Ascending aorta (tissue), 2 donors: ENCODE measurements around the gene KDF1. TPM values are rescaled to one million over a fixed set of nuclear protein-coding genes. Genes with fewer than 3 reads are reported as not detected.
"Not testable (repeated sequence)": the region's sequence is repeated elsewhere in the genome, so short reads cannot be mapped to it uniquely, and the experiment has no call there.

Experiments used
- DNase-seq, 2 donors: peaks; one replicate each; pipeline ENCODE4 v3.0.0-alpha.2; 2019; ENCODE audit warnings: low spot score in 2 of 2
- H3K27ac ChIP-seq, 2 donors: fragments of 200-600 bp; sonication (generic); one replicate each; pipeline ENCODE4 v1.5.1; 2016 to 2017; ENCODE audit warnings: mild to moderate bottlenecking in 1 of 2
- H3K27me3 ChIP-seq: fragments of 200-600 bp; sonication (generic); one replicate; pipeline ENCODE4 v1.5.1; 2017
- H3K36me3 ChIP-seq, 2 donors: fragments of 200-600 bp; sonication (generic); one replicate each; pipeline ENCODE4 v1.5.1; 2016
- H3K4me1 ChIP-seq, 2 donors: fragments of 200-600 bp; sonication (generic); one replicate each; pipeline ENCODE4 v1.5.1; 2016 to 2017; ENCODE audit warnings: mild to moderate bottlenecking in 1 of 2
- H3K4me3 ChIP-seq, 2 donors: fragments of 200-600 bp; sonication (generic); one replicate each; pipeline ENCODE4 v1.5.1; 2016 to 2017; ENCODE audit warnings: mild to moderate bottlenecking in 1 of 2
- H3K9me3 ChIP-seq, 2 donors: fragments of 200-600 bp; sonication (generic); one replicate each; pipeline ENCODE4 v1.5.1; 2016
- CTCF ChIP-seq, 3 experiments: fragments of 200-600 bp in 2 of 3; fragments of 450-650 bp in 1 of 3; sonication (generic) in 2 of 3; IDR thresholded peaks; one replicate each; pipeline ENCODE4 v1.5.1; 2016 to 2019; ENCODE audit warnings: antibody characterized with exemption in 3 of 3, mild to moderate bottlenecking in 1 of 3, moderate library complexity in 1 of 3
- intact Hi-C: fragments of 100-400 bp; cut with DNase I; formaldehyde crosslinking; loops from one replicate; pipeline ENCODE4 v1.15.1; 2023
- total RNA-seq: library from RNA; depleted of rRNA; stranded (reverse); fragments of >200 nt; gene quantifications from one replicate; pipeline ENCODE4 v1.1.0, GENCODE V29; 2016

Gene KDF1
- total RNA-seq, 1 donor from 2014 or later = not detected

- H3K36me3 ChIP-seq = no peaks in the 10 kb centered on the region
- H3K4me3 ChIP-seq = peak overlapping the region; percentile 92 to 99
- H3K27me3 ChIP-seq = no peaks in the 10 kb centered on the region
- no peak for DNase-seq
- peak overlapping the region; percentile 57 to 73 for H3K27ac ChIP-seq
- intact Hi-C loops = loop anchor here (5.0 kb wide), 3 partner anchors 73 to 1892 kb away; partner anchors contain the start of genes NUDC and WDTC1
- no peak for TF ChIP-seq CTCF (IDR thresholded peaks at IDR 0.05)
- H3K9me3 ChIP-seq = no peaks in the 10 kb centered on the region
- peaks cover 21 to 36% of the 10 kb centered on the region in 2 donors for H3K4me1 ChIP-seq
Observed at GRCh38 chr1:26994787-26995517, 34.7 kb upstream of the KDF1 start.

- no peak for TF ChIP-seq CTCF (IDR thresholded peaks at IDR 0.05)
- no peak for DNase-seq
- peak overlapping the region; percentile 92 to 99 for H3K4me3 ChIP-seq
- H3K9me3 ChIP-seq = no peaks in the 10 kb centered on the region
- intact Hi-C loops = loop anchor here (5.0 kb wide), 2 partner anchors 72 to 1893 kb away; partner anchors contain the start of gene NUDC
- H3K27ac ChIP-seq = peak overlapping the region; percentile 73
- peaks cover 21 to 30% of the 10 kb centered on the region in 2 donors for H3K4me1 ChIP-seq
- no peaks in the 10 kb centered on the region for H3K36me3 ChIP-seq
- H3K27me3 ChIP-seq = no peaks in the 10 kb centered on the region
Observed at GRCh38 chr1:26994020-26994786, 33.9 kb upstream of the KDF1 start.

GRCh38 chr1:26993237-26994019 lies 33.2 kb upstream of the KDF1 start, which contains the start of gene TRNP1:
Gene TRNP1 (plus strand): TSS chr1:26993692. CDS start chr1:26993787, 95 bp downstream.
- intact Hi-C loops = loop anchor here (5.0 kb wide), 2 partner anchors 71 to 1894 kb away; partner anchors contain the start of gene NUDC

GRCh38 chr1:26991310-26992116 lies 31.2 kb upstream of the KDF1 start:
- no peak overlapping the region for H3K27ac ChIP-seq
- H3K9me3 ChIP-seq = no peaks in the 10 kb centered on the region
- no peak overlapping the region for H3K4me3 ChIP-seq
- intact Hi-C loops = loop anchor here (5.0 kb wide), 2 partner anchors 69 to 1896 kb away; partner anchors contain the start of gene NUDC
- H3K27me3 ChIP-seq = no peaks in the 10 kb centered on the region
- no peaks in the 10 kb centered on the region for H3K36me3 ChIP-seq
- no peak for TF ChIP-seq CTCF (IDR thresholded peaks at IDR 0.05)
- H3K4me1 ChIP-seq = peaks cover 12% of the 10 kb centered on the region in 2 donors
- no peak for DNase-seq

More at GRCh38 chr1:26993237-26994019, 33.2 kb upstream of the KDF1 start, which contains the start of gene TRNP1:
- Histone ChIP-seq H3K9me3 (no peaks in the 10 kb centered on the region), H3K4me3 (peak within 1 kb of the TSS; percentile 92 to 99), H3K27ac (peak within 1 kb of the TSS; percentile 73), H3K27me3 (no peaks in the 10 kb centered on the region), H3K4me1 (peaks cover 14 to 23% of the 10 kb centered on the region in 2 donors), H3K36me3 (no peaks in the 10 kb centered on the region)
- TF ChIP-seq CTCF (IDR thresholded peaks at IDR 0.05) = no peak
- peak in 1 of 2 donors; percentile 79 for DNase-seq

GRCh38 chr1:26989403-26990109 lies 29.3 kb upstream of the KDF1 start:
- not testable (repeated sequence) for DNase-seq, H3K27me3 ChIP-seq
- intact Hi-C loops = loop anchor here (5.0 kb wide), 2 partner anchors 67 to 1898 kb away; partner anchors contain the start of gene NUDC

More at GRCh38 chr1:26989403-26990109, 29.3 kb upstream of the KDF1 start:
- H3K36me3 ChIP-seq, H3K9me3 ChIP-seq, H3K4me1 ChIP-seq, H3K27ac ChIP-seq, H3K4me3 ChIP-seq: not testable (repeated sequence)
